ENCODE data around the gene ARMC2.
A peak's percentile ranks its signal among the peaks of the same experiment; 100 is the strongest.

The ARMC2 gene

DNA sequence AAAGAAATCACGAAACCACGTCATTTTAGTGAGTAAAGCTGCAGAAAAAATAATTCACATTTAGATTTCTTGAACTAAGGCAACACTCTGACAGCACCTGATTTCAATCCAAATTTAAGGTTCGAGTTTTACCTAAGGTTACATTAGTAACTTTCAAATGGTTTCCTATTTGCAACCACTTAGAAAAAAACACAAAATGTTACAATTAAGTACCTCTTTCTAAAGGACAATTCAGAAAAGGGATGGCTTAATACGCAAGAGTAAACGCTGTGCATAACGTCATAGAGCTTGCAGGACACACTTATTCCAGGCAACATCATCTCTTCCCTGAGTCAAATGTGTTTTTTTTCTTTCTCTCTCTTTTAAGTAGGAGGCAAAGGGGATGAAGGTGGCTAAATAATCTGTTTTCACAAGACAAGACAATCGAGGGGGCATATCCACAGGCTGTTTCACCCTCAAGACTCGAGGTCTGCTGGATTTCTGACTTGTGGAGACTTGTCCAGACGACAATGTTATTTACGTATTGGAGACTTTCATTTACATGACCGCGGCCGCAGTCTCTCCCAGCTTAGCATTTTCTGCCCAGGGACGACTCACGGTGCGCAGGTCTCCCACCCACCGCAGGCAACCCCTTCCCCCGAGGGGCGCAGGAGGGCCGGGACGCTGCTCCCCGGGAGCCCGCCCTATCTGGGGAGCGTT lies 160.5 kb downstream of the ARMC2 start:
- no peaks in the 10 kb centered on the region for H3K79me2 ChIP-seq (ENCODE audit: insufficient read depth, low read length)
- peak overlapping the region; percentile 88 for H2AFZ ChIP-seq (ENCODE audit: low read depth, low read length, severe bottlenecking)
- no peaks in the 10 kb centered on the region for H3K27me3 ChIP-seq (ENCODE audit: low read length)
- H3K9ac ChIP-seq (ENCODE audit: low read length), result peak overlapping the region; percentile 70
- H3K9me3 ChIP-seq (ENCODE audit: insufficient read depth, low read length), result no peaks in the 10 kb centered on the region
- no peaks in the 10 kb centered on the region for H3K36me3 ChIP-seq (ENCODE audit: low read length)
- H3F3A ChIP-seq (ENCODE audit: insufficient read depth), result peaks cover 11% of the 10 kb centered on the region
- H3K9me2 ChIP-seq (replicated peaks; ENCODE audit: insufficient read depth, low read length), result no peaks in the 10 kb centered on the region
- H3K4me3 ChIP-seq (ENCODE audit: insufficient read depth, low read length, poor library complexity, severe bottlenecking), result peak overlapping the region; percentile 68
- peak overlapping the region; percentile 62 for H3K4me2 ChIP-seq (ENCODE audit: low read depth, low read length, poor library complexity, severe bottlenecking)
- no peaks in the 10 kb centered on the region for H4K20me1 ChIP-seq (ENCODE audit: low read depth, low read length)
- TF ChIP-seq, protein P1, sequence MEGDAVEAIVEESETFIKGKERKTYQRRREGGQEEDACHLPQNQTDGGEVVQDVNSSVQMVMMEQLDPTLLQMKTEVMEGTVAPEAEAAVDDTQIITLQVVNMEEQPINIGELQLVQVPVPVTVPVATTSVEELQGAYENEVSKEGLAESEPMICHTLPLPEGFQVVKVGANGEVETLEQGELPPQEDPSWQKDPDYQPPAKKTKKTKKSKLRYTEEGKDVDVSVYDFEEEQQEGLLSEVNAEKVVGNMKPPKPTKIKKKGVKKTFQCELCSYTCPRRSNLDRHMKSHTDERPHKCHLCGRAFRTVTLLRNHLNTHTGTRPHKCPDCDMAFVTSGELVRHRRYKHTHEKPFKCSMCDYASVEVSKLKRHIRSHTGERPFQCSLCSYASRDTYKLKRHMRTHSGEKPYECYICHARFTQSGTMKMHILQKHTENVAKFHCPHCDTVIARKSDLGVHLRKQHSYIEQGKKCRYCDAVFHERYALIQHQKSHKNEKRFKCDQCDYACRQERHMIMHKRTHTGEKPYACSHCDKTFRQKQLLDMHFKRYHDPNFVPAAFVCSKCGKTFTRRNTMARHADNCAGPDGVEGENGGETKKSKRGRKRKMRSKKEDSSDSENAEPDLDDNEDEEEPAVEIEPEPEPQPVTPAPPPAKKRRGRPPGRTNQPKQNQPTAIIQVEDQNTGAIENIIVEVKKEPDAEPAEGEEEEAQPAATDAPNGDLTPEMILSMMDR (IDR thresholded peaks at IDR 0.05; ENCODE audit: insufficient read depth, low read length, poor library complexity, severe bottlenecking), result no peak
- no peak for TF ChIP-seq EZH2phosphoT487 (conservative IDR thresholded peaks at IDR 0.05; ENCODE audit: low read length)
- no peak overlapping the region for H3K27ac ChIP-seq (ENCODE audit: low read depth, low read length)

DNA sequence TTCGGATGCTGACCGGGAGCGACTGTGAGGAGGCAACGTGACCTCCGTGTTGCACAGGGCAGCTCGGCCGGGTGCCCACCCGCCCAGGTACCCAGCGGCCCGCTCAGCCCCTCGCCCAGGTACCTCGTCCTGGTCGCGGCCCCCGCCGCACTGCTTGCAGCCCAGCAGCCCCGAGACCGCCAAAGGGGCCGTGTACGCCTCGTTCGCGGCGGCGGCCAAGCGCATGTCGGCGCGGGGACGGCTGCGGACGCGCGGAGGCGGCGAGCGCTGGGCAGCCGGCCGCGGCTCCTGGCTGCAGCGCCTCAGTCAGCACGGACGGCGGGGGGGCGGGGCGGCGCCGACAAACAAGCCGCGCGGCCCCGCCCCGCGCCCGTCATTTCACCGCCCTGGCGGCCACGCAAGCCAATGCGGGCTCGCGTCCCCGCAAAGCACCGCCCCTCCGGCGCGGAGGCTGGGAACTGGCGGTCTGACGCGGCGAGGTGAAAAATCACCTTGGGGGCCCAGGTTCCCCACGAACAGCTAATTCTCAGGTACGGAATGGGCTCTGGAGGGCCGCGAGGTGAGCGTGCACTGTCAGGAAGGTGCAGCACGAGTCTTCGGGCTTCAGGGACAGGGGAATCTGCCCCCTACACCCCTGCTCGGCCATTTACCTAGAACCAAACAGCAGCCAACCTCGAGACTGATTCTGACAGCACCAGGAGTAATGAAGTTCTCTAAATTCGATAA lies 161.2 kb downstream of the ARMC2 start:
- H2AFZ ChIP-seq (ENCODE audit: low read depth, low read length, severe bottlenecking), result peak overlapping the region; percentile 94
- no peaks in the 10 kb centered on the region for H3K36me3 ChIP-seq (ENCODE audit: low read length)
- peak overlapping the region; percentile 77 for H3K4me3 ChIP-seq (ENCODE audit: insufficient read depth, low read length, poor library complexity, severe bottlenecking)
- H3K79me2 ChIP-seq (ENCODE audit: insufficient read depth, low read length), result no peaks in the 10 kb centered on the region
- no peaks in the 10 kb centered on the region for H4K20me1 ChIP-seq (ENCODE audit: low read depth, low read length)
- H3K4me2 ChIP-seq (ENCODE audit: low read depth, low read length, poor library complexity, severe bottlenecking), result peak overlapping the region; percentile 82
- peaks cover 11% of the 10 kb centered on the region for H3F3A ChIP-seq (ENCODE audit: insufficient read depth)
- H3K9me3 ChIP-seq (ENCODE audit: insufficient read depth, low read length), result no peaks in the 10 kb centered on the region
- H3K27me3 ChIP-seq (ENCODE audit: low read length), result no peaks in the 10 kb centered on the region
- TF ChIP-seq EZH2phosphoT487 (conservative IDR thresholded peaks at IDR 0.05; ENCODE audit: low read length), result no peak
- TF ChIP-seq, protein P1 (IDR thresholded peaks at IDR 0.05; ENCODE audit: insufficient read depth, low read length, poor library complexity, severe bottlenecking), result no peak
- no peaks in the 10 kb centered on the region for H3K9me2 ChIP-seq (replicated peaks; ENCODE audit: insufficient read depth, low read length)
- H3K9ac ChIP-seq (ENCODE audit: low read length), result peak overlapping the region; percentile 70
- no peak overlapping the region for H3K27ac ChIP-seq (ENCODE audit: low read depth, low read length)

DNA sequence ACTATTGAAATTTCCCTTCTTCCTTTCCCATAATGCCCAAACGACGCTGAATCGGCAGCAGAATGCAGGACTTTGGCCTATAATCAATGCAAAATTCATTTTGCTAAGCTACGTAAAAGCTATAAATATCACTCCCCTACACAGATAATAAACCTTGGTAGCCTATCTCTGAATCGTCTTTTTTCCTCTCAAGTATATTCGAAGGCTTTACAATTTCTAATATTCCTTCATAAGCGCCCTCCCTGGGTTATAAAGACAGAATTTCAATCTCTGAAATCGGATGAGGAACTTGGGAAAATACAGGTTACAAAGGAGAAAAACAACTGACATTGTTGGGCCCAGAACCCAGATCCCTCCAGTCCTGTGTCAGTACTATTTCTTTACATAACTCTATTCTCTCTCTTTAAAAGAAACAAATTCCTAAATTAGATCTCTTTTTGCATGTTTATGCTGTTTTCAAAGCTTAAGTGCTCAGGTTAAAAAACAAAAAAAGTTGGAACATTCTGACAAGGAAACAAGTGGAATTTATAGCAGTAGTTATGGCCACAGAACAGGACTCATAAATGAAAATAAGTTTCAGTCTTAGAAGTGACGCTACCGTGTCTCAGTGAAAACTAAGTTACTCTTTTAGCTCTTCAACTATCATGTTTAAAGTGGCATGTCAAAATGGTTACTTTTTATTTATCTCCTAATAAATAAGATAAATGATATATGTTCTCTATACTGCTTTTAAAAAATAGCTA lies 161.9 kb downstream of the ARMC2 start:
- no peaks in the 10 kb centered on the region for H4K20me1 ChIP-seq (ENCODE audit: low read depth, low read length)
- no peaks in the 10 kb centered on the region for H3K9me3 ChIP-seq (ENCODE audit: insufficient read depth, low read length)
- no peaks in the 10 kb centered on the region for H3K36me3 ChIP-seq (ENCODE audit: low read length)
- TF ChIP-seq EZH2phosphoT487 (conservative IDR thresholded peaks at IDR 0.05; ENCODE audit: low read length), result no peak
- TF ChIP-seq, protein P1 (IDR thresholded peaks at IDR 0.05; ENCODE audit: insufficient read depth, low read length, poor library complexity, severe bottlenecking), result no peak
- no peak overlapping the region for H3K27ac ChIP-seq (ENCODE audit: low read depth, low read length)
- H3F3A ChIP-seq (ENCODE audit: insufficient read depth), result peaks cover 11% of the 10 kb centered on the region
- no peaks in the 10 kb centered on the region for H3K27me3 ChIP-seq (ENCODE audit: low read length)
- H2AFZ ChIP-seq (ENCODE audit: low read depth, low read length, severe bottlenecking), result peak overlapping the region; percentile 94
- H3K9me2 ChIP-seq (replicated peaks; ENCODE audit: insufficient read depth, low read length), result no peaks in the 10 kb centered on the region
- no peaks in the 10 kb centered on the region for H3K79me2 ChIP-seq (ENCODE audit: insufficient read depth, low read length)
- H3K4me3 ChIP-seq (ENCODE audit: insufficient read depth, low read length, poor library complexity, severe bottlenecking), result peak overlapping the region; percentile 77
- peak overlapping the region; percentile 70 for H3K9ac ChIP-seq (ENCODE audit: low read length)
- H3K4me2 ChIP-seq (ENCODE audit: low read depth, low read length, poor library complexity, severe bottlenecking), result peak overlapping the region; percentile 82
